Lung microvascular endothelial cell (primary cell): ENCODE results near the gene FAM20B. TPM values are rescaled to one million over a fixed set of nuclear protein-coding genes. Genes with fewer than 3 reads are reported as not detected.

Experiments used
- DNase-seq, 2 donors: peaks; one replicate each; pipeline versions ENCODE4 v3.0.0 to v3.0.0-alpha.2; 2010; ENCODE audit warnings: low read depth in 2 of 2
- total RNA-seq: library from RNA; depleted of rRNA; stranded (reverse); fragments of >200 nt; gene quantifications from 2 replicates; pipeline ENCODE4 v1.2.1, GENCODE V29; 2014

The FAM20B gene
- total RNA-seq, 1 donor from 2014 or later, result 25.6 TPM

GRCh38 chr1:179091691-179092165 is 66.0 kb downstream of the FAM20B start:
- DNase-seq, result peak in 1 of 2 donors; percentile 36

- DNase-seq, result no peak
Observed at GRCh38 chr1:179092896-179093461, 67.3 kb downstream of the FAM20B start.

GRCh38 chr1:179094818-179095217 is 69.1 kb downstream of the FAM20B start:
- DNase-seq, result peak in 1 of 2 donors; percentile 47

- no peak for DNase-seq
Observed at GRCh38 chr1:179095377-179095776, 69.7 kb downstream of the FAM20B start.

GRCh38 chr1:179095924-179096323 is 70.2 kb downstream of the FAM20B start:
- DNase-seq, result no peak

GRCh38 chr1:179099891-179100290 is 74.2 kb downstream of the FAM20B start:
- DNase-seq, result no peak

- DNase-seq, result no peak
Observed at GRCh38 chr1:179101566-179101965, 75.9 kb downstream of the FAM20B start.

GRCh38 chr1:179103999-179104398 is 78.3 kb downstream of the FAM20B start:
- no peak for DNase-seq

- no peak for DNase-seq
Observed at GRCh38 chr1:179104611-179105250, 79.0 kb downstream of the FAM20B start.

- peak in 1 of 2 donors; percentile 52 for DNase-seq
Observed at GRCh38 chr1:179105393-179105792, 79.7 kb downstream of the FAM20B start.

- no peak for DNase-seq
Observed at GRCh38 chr1:179107706-179108629, 82.3 kb downstream of the FAM20B start.

- no peak for DNase-seq
Observed at GRCh38 chr1:179108644-179109043, 83.0 kb downstream of the FAM20B start.

GRCh38 chr1:179115181-179115580 is 89.5 kb downstream of the FAM20B start:
- DNase-seq, result no peak

- DNase-seq, result no peak
Observed at GRCh38 chr1:179119513-179119912, 93.8 kb downstream of the FAM20B start.

- DNase-seq, result no peak
Observed at GRCh38 chr1:179120736-179121135, 95.0 kb downstream of the FAM20B start.

- peak; percentile 40 to 75 for DNase-seq
Observed at GRCh38 chr1:179121159-179121938, 95.7 kb downstream of the FAM20B start.

- DNase-seq, result no peak
Observed at GRCh38 chr1:179124873-179125272, 99.2 kb downstream of the FAM20B start.
